WTC11 (cell line): Measurements from ENCODE around the gene CNST. TPM values are rescaled to one million over a fixed set of nuclear protein-coding genes. Genes with fewer than 3 reads are reported as not detected.

Experiments used
- ATAC-seq: fragments of 200-7000 bp; cut with Tn5 transposase; 2 replicates; pipeline ENCODE4 v1.10.0; 2021; ENCODE audit warnings: mild to moderate bottlenecking, moderate library complexity
- CTCF ChIA-PET: fragments of 300-600 bp; sonication (Branson Sonifier 250); formaldehyde crosslinking; loops from one replicate; lab custom pipeline; 2021; ENCODE audit warnings: antibody characterized with exemption; lab: Charles Lee
- POLR2A ChIA-PET: fragments of 350-600 bp; sonication (Branson Sonifier 250); formaldehyde crosslinking; loops from one replicate; lab custom pipeline; 2021; ENCODE audit warnings: antibody characterized with exemption; lab: Charles Lee
- DNase-seq: peaks from one replicate; pipeline ENCODE4 v3.0.0; 2021; ENCODE audit warnings: low spot score
- H3K27ac Mint-ChIP-seq: 2 replicates; pipeline ENCODE4 v1.8.0; 2021; ENCODE audit warnings: mixed read lengths
- H3K27me3 Mint-ChIP-seq: 2 replicates; pipeline ENCODE4 v1.8.0; 2021; ENCODE audit warnings: low read depth, mild to moderate bottlenecking, moderate library complexity, mixed read lengths
- H3K36me3 Mint-ChIP-seq: 2 replicates; pipeline ENCODE4 v1.8.0; 2021; ENCODE audit warnings: mixed read lengths
- H3K4me1 Mint-ChIP-seq: 2 replicates; pipeline ENCODE4 v1.8.0; 2022; ENCODE audit warnings: mixed read lengths
- H3K4me3 Mint-ChIP-seq: 2 replicates; pipeline ENCODE4 v1.8.0; 2021; ENCODE audit warnings: mild to moderate bottlenecking, moderate library complexity, mixed read lengths
- H3K9me3 Mint-ChIP-seq: 2 replicates; pipeline ENCODE4 v1.8.0; 2021; ENCODE audit warnings: mixed read lengths
- ATF1 ChIP-seq: sonication (generic); formaldehyde crosslinking; IDR thresholded peaks from 2 replicates; pipeline ENCODE4 v1.8.1; 2023; ENCODE audit warnings: mild to moderate bottlenecking, moderate library complexity, missing genetic modification reagents
- ELF4 ChIP-seq: sonication (generic); formaldehyde crosslinking; IDR thresholded peaks from 2 replicates; pipeline ENCODE4 v1.8.1; 2022; ENCODE audit warnings: low read depth, mild to moderate bottlenecking, moderate library complexity, missing genetic modification reagents
- ESRRA ChIP-seq: sonication (generic); formaldehyde crosslinking; IDR thresholded peaks from 2 replicates; pipeline ENCODE4 v1.8.1; 2022; ENCODE audit warnings: mild to moderate bottlenecking, missing genetic modification reagents, borderline replicate concordance
- HMGA2 ChIP-seq: fragments of 250-450 bp; sonication (Bioruptor Pico); IDR thresholded peaks from 2 replicates; pipeline ENCODE4 v1.4.0; 2021; ENCODE audit warnings: mild to moderate bottlenecking, moderate library complexity
- KAT7 ChIP-seq: sonication (generic); formaldehyde crosslinking; IDR thresholded peaks from 2 replicates; pipeline ENCODE4 v1.8.1; 2023; ENCODE audit warnings: missing genetic modification reagents, mild to moderate bottlenecking, borderline replicate concordance
- NFYB ChIP-seq: sonication (generic); formaldehyde crosslinking; conservative IDR thresholded peaks from 2 replicates; pipeline ENCODE4 v1.8.0; 2022; ENCODE audit warnings: low read depth, missing genetic modification reagents
- NR2C2 ChIP-seq: sonication (generic); formaldehyde crosslinking; IDR thresholded peaks from 2 replicates; pipeline ENCODE4 v1.8.0; 2022; ENCODE audit warnings: mild to moderate bottlenecking, missing genetic modification reagents
- RELA ChIP-seq: sonication (generic); formaldehyde crosslinking; IDR thresholded peaks from 2 replicates; pipeline ENCODE4 v1.8.1; 2022; ENCODE audit warnings: missing genetic modification reagents, mild to moderate bottlenecking, borderline replicate concordance
- RORB ChIP-seq: fragments of 250-450 bp; sonication (Bioruptor Pico); IDR thresholded peaks from 2 replicates; pipeline ENCODE4 v1.9.0; 2021; ENCODE audit warnings: mild to moderate bottlenecking
- SMAD3 ChIP-seq: sonication (generic); formaldehyde crosslinking; IDR thresholded peaks from 2 replicates; pipeline ENCODE4 v1.8.0; 2022; ENCODE audit warnings: missing genetic modification reagents, mild to moderate bottlenecking, borderline replicate concordance
- SP1 ChIP-seq: sonication (generic); formaldehyde crosslinking; conservative IDR thresholded peaks from 2 replicates; pipeline ENCODE4 v1.8.1; 2022; ENCODE audit warnings: missing genetic modification reagents
- TCF7 ChIP-seq: sonication (generic); formaldehyde crosslinking; IDR thresholded peaks from 2 replicates; pipeline ENCODE4 v1.8.0; 2022; ENCODE audit warnings: mild to moderate bottlenecking, low read depth, missing genetic modification reagents, moderate library complexity
- TEAD4 ChIP-seq: sonication (generic); formaldehyde crosslinking; IDR thresholded peaks from 2 replicates; pipeline ENCODE4 v1.8.0; 2022; ENCODE audit warnings: mild to moderate bottlenecking, missing genetic modification reagents
- ZBTB21 ChIP-seq: sonication (generic); formaldehyde crosslinking; IDR thresholded peaks from 2 replicates; pipeline ENCODE4 v1.8.1; 2023; ENCODE audit warnings: mild to moderate bottlenecking, missing genetic modification reagents, borderline replicate concordance
- ZNF396 ChIP-seq: fragments of 250-450 bp; sonication (Bioruptor Pico); IDR thresholded peaks from 2 replicates; pipeline ENCODE4 v1.8.0; 2021; ENCODE audit warnings: mild to moderate bottlenecking, moderate library complexity, borderline replicate concordance
- total RNA-seq: library from RNA; stranded (reverse); gene quantifications from 3 replicates; pipeline ENCODE4 v1.2.3, GENCODE V29; 2021
- TF ChIP-seq, protein P1 (sequence below): fragments of 250-450 bp; sonication (Bioruptor Pico); conservative IDR thresholded peaks from 2 replicates; pipeline ENCODE4 v1.9.0; 2021; ENCODE audit warnings: mild to moderate bottlenecking
- TF ChIP-seq, protein P2 (sequence below): fragments of 250-450 bp; sonication (Bioruptor Pico); IDR thresholded peaks from 2 replicates; pipeline ENCODE4 v1.9.0; 2021; ENCODE audit warnings: moderate library complexity, mild to moderate bottlenecking, inconsistent platforms, borderline replicate concordance
- TF ChIP-seq, protein P3 (sequence below): sonication (generic); formaldehyde crosslinking; IDR thresholded peaks from 2 replicates; pipeline ENCODE4 v1.8.0; 2022; ENCODE audit warnings: mild to moderate bottlenecking, missing genetic modification reagents
- TF ChIP-seq, protein P4 (sequence below): fragments of 250-450 bp; sonication (Bioruptor Pico); IDR thresholded peaks from 2 replicates; pipeline ENCODE4 v2.1.2; 2022; ENCODE audit warnings: mild to moderate bottlenecking, moderate library complexity
- TF ChIP-seq, protein P5 (sequence below): sonication (generic); formaldehyde crosslinking; conservative IDR thresholded peaks from 2 replicates; pipeline ENCODE4 v1.8.1; 2022; ENCODE audit warnings: mild to moderate bottlenecking, missing genetic modification reagents
- TF ChIP-seq, protein P6 (sequence below): sonication (generic); formaldehyde crosslinking; IDR thresholded peaks from 2 replicates; pipeline ENCODE4 v1.8.0; 2022; ENCODE audit warnings: mild to moderate bottlenecking, missing genetic modification reagents
- TF ChIP-seq, protein P7 (sequence below): sonication (generic); formaldehyde crosslinking; IDR thresholded peaks from 2 replicates; pipeline ENCODE4 v1.8.0; 2022; ENCODE audit warnings: mild to moderate bottlenecking, missing genetic modification reagents
- TF ChIP-seq, protein P8 (sequence below): sonication (generic); formaldehyde crosslinking; conservative IDR thresholded peaks from 2 replicates; pipeline ENCODE4 v1.8.1; 2023; ENCODE audit warnings: mild to moderate bottlenecking, low read depth, missing genetic modification reagents, moderate library complexity

The CNST gene
- total RNA-seq, 1 experiment from 2014 or later, result 18.4 TPM

DNA sequence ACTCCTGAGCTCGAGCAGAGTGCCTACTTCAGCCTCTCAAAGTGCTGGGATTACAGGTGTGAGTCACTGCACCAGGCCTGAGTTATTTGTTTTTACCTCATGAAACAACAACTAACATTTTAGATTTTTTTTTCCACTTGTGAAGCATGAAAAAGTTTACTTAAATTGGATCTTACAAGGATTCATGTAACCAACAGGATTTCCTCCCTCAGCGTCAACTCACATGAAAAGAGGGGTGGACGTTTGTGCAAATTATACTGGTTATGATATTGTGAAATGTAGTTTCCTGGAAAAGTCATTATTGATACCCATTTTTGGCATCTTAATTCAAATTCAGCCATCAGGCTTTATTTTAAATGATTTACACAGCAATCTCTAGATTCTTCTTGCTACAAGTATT, 6.5 kb downstream of the CNST start:
- POLR2A ChIA-PET, result no interaction called here
- TF ChIP-seq RELA (CRISPR knock-in tag), result no peak
- no peak for TF ChIP-seq NFYB (CRISPR knock-in tag)
- no peak for TF ChIP-seq SP1 (CRISPR knock-in tag)
- no peak for TF ChIP-seq ZBTB21
- no peak for TF ChIP-seq KAT7 (CRISPR knock-in tag)
- TF ChIP-seq, protein P1, sequence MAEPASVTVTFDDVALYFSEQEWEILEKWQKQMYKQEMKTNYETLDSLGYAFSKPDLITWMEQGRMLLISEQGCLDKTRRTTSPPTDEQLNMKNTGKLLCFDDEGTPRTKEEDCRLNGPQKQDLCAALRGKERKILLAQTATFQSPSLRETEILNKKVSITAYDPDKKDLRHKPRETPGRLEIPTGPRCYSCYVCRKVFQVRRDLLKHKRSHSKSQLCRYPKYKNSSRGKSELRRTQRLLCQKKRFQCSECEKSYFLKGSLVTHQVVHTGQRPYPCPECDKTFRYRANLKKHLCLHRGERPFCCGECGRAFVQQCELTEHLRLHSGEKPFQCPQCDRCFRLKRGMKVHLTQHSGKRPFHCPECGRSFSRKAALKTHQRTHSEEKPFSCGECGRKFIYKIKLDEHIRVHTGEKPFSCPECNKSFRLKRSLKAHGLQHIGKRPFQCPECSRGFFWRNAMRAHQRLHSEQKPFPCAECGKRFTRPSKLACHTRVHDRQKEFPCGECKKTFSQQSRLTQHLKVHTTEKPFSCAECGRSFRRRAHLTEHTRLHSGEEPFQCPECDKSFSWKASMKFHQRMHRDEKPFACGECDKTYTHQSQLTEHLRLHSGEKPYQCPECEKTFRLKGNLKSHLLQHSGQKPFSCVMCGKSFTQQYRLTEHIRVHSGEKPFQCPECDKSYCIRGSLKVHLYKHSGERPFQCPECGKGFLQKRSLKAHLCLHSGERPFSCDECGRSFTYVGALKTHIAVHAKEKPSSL (CRISPR knock-in tag), result no peak
- TF ChIP-seq ELF4 (CRISPR knock-in tag), result no peak
- H3K27ac Mint-ChIP-seq, result no peak overlapping the region
- no peaks in the 10 kb centered on the region for H3K27me3 Mint-ChIP-seq
- H3K4me3 Mint-ChIP-seq, result no peak overlapping the region
- CTCF ChIA-PET, result no interaction called here
- H3K9me3 Mint-ChIP-seq, result no peaks in the 10 kb centered on the region
- no peaks in the 10 kb centered on the region for H3K36me3 Mint-ChIP-seq
- no peak for DNase-seq
- ATAC-seq, result no peak
- peaks cover 3% of the 10 kb centered on the region for H3K4me1 Mint-ChIP-seq

DNA sequence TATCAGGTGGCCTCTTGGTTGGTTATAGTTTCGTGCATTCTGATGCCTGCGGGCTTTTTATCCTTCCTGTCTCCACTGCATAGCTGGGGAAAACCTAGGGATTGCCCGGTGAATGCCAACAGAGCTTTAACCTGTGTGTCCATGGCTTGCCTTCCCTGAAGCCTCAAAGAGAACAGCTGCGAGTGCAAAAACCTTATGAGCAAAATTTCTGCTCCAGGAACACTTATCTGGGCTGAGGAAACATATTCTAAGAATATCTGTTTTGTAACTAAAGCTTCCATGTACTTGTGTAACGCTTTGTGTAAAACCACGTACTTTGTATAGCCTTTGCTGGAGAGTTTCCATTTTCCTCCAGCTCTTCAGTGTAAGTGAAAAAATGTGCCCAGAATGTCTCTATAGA, 7.2 kb downstream of the CNST start:
- POLR2A ChIA-PET, result no interaction called here
- no peak for ATAC-seq
- Mint-ChIP-seq H3K9me3 (no peaks in the 10 kb centered on the region), H3K36me3 (no peaks in the 10 kb centered on the region), H3K27ac (no peak overlapping the region), H3K27me3 (no peaks in the 10 kb centered on the region), H3K4me3 (no peak overlapping the region), H3K4me1 (no peaks in the 10 kb centered on the region)
- CTCF ChIA-PET, result no interaction called here
- no peak for DNase-seq
- TF ChIP-seq SMAD3 (CRISPR knock-in tag) (no peak), ATF1 (CRISPR knock-in tag) (no peak), RORB (CRISPR knock-in tag) (no peak), SP1 (CRISPR knock-in tag) (no peak), TEAD4 (CRISPR knock-in tag) (no peak), NR2C2 (CRISPR knock-in tag) (no peak), ELF4 (CRISPR knock-in tag) (no peak), RELA (CRISPR knock-in tag) (no peak), ZNF396 (CRISPR knock-in tag) (no peak), TCF7 (CRISPR knock-in tag) (no peak), ESRRA (no peak), HMGA2 (CRISPR knock-in tag) (no peak)
- TF ChIP-seq, protein P2, sequence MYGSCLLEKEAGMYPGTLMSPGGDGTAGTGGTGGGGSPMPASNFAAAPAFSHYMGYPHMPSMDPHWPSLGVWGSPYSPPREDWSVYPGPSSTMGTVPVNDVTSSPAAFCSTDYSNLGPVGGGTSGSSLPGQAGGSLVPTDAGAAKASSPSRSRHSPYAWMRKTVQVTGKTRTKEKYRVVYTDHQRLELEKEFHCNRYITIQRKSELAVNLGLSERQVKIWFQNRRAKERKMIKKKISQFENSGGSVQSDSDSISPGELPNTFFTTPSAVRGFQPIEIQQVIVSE (CRISPR knock-in tag), result no peak
- TF ChIP-seq, protein P3, sequence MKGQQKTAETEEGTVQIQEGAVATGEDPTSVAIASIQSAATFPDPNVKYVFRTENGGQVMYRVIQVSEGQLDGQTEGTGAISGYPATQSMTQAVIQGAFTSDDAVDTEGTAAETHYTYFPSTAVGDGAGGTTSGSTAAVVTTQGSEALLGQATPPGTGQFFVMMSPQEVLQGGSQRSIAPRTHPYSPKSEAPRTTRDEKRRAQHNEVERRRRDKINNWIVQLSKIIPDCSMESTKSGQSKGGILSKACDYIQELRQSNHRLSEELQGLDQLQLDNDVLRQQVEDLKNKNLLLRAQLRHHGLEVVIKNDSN (CRISPR knock-in tag), result no peak
- TF ChIP-seq, protein P4, sequence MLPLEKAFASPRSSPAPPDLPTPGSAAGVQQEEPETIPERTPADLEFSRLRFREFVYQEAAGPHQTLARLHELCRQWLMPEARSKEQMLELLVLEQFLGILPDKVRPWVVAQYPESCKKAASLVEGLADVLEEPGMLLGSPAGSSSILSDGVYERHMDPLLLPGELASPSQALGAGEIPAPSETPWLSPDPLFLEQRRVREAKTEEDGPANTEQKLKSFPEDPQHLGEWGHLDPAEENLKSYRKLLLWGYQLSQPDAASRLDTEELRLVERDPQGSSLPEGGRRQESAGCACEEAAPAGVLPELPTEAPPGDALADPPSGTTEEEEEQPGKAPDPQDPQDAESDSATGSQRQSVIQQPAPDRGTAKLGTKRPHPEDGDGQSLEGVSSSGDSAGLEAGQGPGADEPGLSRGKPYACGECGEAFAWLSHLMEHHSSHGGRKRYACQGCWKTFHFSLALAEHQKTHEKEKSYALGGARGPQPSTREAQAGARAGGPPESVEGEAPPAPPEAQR (CRISPR knock-in tag), result no peak
- TF ChIP-seq, protein P5, sequence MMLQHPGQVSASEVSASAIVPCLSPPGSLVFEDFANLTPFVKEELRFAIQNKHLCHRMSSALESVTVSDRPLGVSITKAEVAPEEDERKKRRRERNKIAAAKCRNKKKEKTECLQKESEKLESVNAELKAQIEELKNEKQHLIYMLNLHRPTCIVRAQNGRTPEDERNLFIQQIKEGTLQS (CRISPR knock-in tag), result no peak
- TF ChIP-seq, protein P6, sequence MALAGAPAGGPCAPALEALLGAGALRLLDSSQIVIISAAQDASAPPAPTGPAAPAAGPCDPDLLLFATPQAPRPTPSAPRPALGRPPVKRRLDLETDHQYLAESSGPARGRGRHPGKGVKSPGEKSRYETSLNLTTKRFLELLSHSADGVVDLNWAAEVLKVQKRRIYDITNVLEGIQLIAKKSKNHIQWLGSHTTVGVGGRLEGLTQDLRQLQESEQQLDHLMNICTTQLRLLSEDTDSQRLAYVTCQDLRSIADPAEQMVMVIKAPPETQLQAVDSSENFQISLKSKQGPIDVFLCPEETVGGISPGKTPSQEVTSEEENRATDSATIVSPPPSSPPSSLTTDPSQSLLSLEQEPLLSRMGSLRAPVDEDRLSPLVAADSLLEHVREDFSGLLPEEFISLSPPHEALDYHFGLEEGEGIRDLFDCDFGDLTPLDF (CRISPR knock-in tag), result no peak
- TF ChIP-seq, protein P7, sequence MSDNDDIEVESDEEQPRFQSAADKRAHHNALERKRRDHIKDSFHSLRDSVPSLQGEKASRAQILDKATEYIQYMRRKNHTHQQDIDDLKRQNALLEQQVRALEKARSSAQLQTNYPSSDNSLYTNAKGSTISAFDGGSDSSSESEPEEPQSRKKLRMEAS (CRISPR knock-in tag), result no peak
- TF ChIP-seq, protein P8, sequence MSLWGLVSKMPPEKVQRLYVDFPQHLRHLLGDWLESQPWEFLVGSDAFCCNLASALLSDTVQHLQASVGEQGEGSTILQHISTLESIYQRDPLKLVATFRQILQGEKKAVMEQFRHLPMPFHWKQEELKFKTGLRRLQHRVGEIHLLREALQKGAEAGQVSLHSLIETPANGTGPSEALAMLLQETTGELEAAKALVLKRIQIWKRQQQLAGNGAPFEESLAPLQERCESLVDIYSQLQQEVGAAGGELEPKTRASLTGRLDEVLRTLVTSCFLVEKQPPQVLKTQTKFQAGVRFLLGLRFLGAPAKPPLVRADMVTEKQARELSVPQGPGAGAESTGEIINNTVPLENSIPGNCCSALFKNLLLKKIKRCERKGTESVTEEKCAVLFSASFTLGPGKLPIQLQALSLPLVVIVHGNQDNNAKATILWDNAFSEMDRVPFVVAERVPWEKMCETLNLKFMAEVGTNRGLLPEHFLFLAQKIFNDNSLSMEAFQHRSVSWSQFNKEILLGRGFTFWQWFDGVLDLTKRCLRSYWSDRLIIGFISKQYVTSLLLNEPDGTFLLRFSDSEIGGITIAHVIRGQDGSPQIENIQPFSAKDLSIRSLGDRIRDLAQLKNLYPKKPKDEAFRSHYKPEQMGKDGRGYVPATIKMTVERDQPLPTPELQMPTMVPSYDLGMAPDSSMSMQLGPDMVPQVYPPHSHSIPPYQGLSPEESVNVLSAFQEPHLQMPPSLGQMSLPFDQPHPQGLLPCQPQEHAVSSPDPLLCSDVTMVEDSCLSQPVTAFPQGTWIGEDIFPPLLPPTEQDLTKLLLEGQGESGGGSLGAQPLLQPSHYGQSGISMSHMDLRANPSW (CRISPR knock-in tag), result no peak
